Type B pancreatic cell (in vitro differentiated cells): Measurements from ENCODE around the gene MICAL2. TPM values are rescaled to one million over a fixed set of nuclear protein-coding genes. Genes with fewer than 3 reads are reported as not detected.

ENCODE experiments used
- DNase-seq: peaks from one replicate; pipeline ENCODE4 v3.0.0; 2021; ENCODE audit warnings: mixed read lengths; ENCODE audit not compliant: unreplicated experiment; ENCODE audit errors: extremely low spot score
- H3K27ac Mint-ChIP-seq: 2 replicates; pipeline ENCODE4 v1.8.0; 2021; ENCODE audit warnings: mild to moderate bottlenecking, mixed read lengths
- H3K27me3 Mint-ChIP-seq: 2 replicates; pipeline ENCODE4 v1.8.0; 2021; ENCODE audit warnings: mixed read lengths
- H3K36me3 Mint-ChIP-seq: 2 replicates; pipeline ENCODE4 v1.8.0; 2021; ENCODE audit warnings: mixed read lengths
- H3K4me1 Mint-ChIP-seq: one replicate; pipeline ENCODE4 v1.8.0; 2021; ENCODE audit warnings: mixed read lengths; ENCODE audit not compliant: unreplicated experiment
- H3K4me3 Mint-ChIP-seq: 2 replicates; pipeline ENCODE4 v1.8.0; 2021; ENCODE audit warnings: mild to moderate bottlenecking, mixed read lengths
- H3K9me3 Mint-ChIP-seq: 2 replicates; pipeline ENCODE4 v1.8.0; 2021; ENCODE audit warnings: mixed read lengths
- CTCF ChIP-seq: fragments of 200-600 bp; sonication (generic); conservative IDR thresholded peaks from 2 replicates; pipeline ENCODE4 v1.5.0; 2021; ENCODE audit warnings: antibody characterized with exemption, mild to moderate bottlenecking
- total RNA-seq: library from RNA; stranded (reverse); gene quantifications from 2 replicates; pipeline ENCODE4 v1.2.1, GENCODE V29; 2021; ENCODE audit warnings: low replicate concordance

The MICAL2 gene
- total RNA-seq, 1 donor from 2014 or later = 38.0 TPM

- no peak for TF ChIP-seq CTCF
- Mint-ChIP-seq H3K9me3 (no peaks in the 10 kb centered on the region), H3K27me3 (no peaks in the 10 kb centered on the region), H3K36me3 (no peaks in the 10 kb centered on the region), H3K4me3 (no peak overlapping the region), H3K27ac (no peak overlapping the region), H3K4me1 (peaks cover 20% of the 10 kb centered on the region)
- DNase-seq = no peak
Measured at GRCh38 chr11:12185106-12185690, 74.8 kb downstream of the MICAL2 start.

GRCh38 chr11:12185914-12186313 lies 75.5 kb downstream of the MICAL2 start:
- no peak for TF ChIP-seq CTCF
- Mint-ChIP-seq H3K4me1 (peaks cover 20% of the 10 kb centered on the region), H3K4me3 (no peak overlapping the region), H3K27me3 (no peaks in the 10 kb centered on the region), H3K27ac (no peak overlapping the region), H3K9me3 (no peaks in the 10 kb centered on the region), H3K36me3 (no peaks in the 10 kb centered on the region)
- DNase-seq = no peak

GRCh38 chr11:12186701-12187100 lies 76.3 kb downstream of the MICAL2 start:
- Mint-ChIP-seq H3K9me3 (no peaks in the 10 kb centered on the region), H3K36me3 (no peaks in the 10 kb centered on the region), H3K27me3 (no peaks in the 10 kb centered on the region), H3K4me3 (no peak overlapping the region), H3K27ac (peak overlapping the region; percentile 0), H3K4me1 (peaks cover 20% of the 10 kb centered on the region)
- no peak for DNase-seq
- no peak for TF ChIP-seq CTCF

- Mint-ChIP-seq H3K4me1 (peaks cover 18% of the 10 kb centered on the region), H3K9me3 (no peaks in the 10 kb centered on the region), H3K27ac (peak overlapping the region; percentile 0), H3K27me3 (no peaks in the 10 kb centered on the region), H3K36me3 (no peaks in the 10 kb centered on the region), H3K4me3 (no peak overlapping the region)
- DNase-seq = no peak
- TF ChIP-seq CTCF = no peak
Measured at GRCh38 chr11:12187399-12187798, 77.0 kb downstream of the MICAL2 start.

GRCh38 chr11:12188548-12189317 lies 78.3 kb downstream of the MICAL2 start:
- no peak for DNase-seq
- Mint-ChIP-seq H3K36me3 (no peaks in the 10 kb centered on the region), H3K27me3 (no peaks in the 10 kb centered on the region), H3K4me3 (no peak overlapping the region), H3K9me3 (no peaks in the 10 kb centered on the region), H3K27ac (no peak overlapping the region), H3K4me1 (peaks cover 8% of the 10 kb centered on the region)
- no peak for TF ChIP-seq CTCF
